Left lung (tissue), 10 donors: ENCODE data around the gene GHRL. TPM values are rescaled to one million over a fixed set of nuclear protein-coding genes. Genes with fewer than 3 reads are reported as not detected.
"Not testable (repeated sequence)": the region's sequence is repeated elsewhere in the genome, so short reads cannot be mapped to it uniquely, and the experiment has no call there.

ENCODE experiments used
- ATAC-seq: fragments of 200-7000 bp; cut with Tn5 transposase; one replicate; pipeline ENCODE4 v1.9.1; 2020; ENCODE audit warnings: moderate library complexity
- DNase-seq, 4 donors: peaks; one replicate each; pipeline ENCODE4 v3.0.0-alpha.2; 2013 to 2020
- H3K27ac ChIP-seq, 2 donors: fragments of 200-600 bp; sonication (generic) in 1 of 2; one replicate each; pipeline versions ENCODE4 v1.5.0 to v1.8.0; 2020 to 2021
- H3K27me3 ChIP-seq, 2 donors: fragments of 200-600 bp; sonication (generic) in 1 of 2; one replicate each; pipeline versions ENCODE4 v1.5.0 to v1.8.0; 2020 to 2021
- H3K36me3 ChIP-seq, 2 donors: fragments of 200-600 bp; sonication (generic) in 1 of 2; one replicate each; pipeline versions ENCODE4 v1.5.0 to v1.8.0; 2020 to 2021
- H3K4me1 ChIP-seq, 2 donors: fragments of 200-600 bp; one replicate each; pipeline ENCODE4 v1.8.0; 2021
- H3K4me3 ChIP-seq, 2 donors: fragments of 200-600 bp; sonication (generic) in 1 of 2; one replicate each; pipeline versions ENCODE4 v1.5.0 to v1.8.0; 2020 to 2021; ENCODE audit warnings: mild to moderate bottlenecking in 1 of 2
- H3K9me3 ChIP-seq, 2 donors: fragments of 200-600 bp; sonication (generic) in 1 of 2; one replicate each; pipeline versions ENCODE4 v1.5.0 to v1.8.0; 2020 to 2021
- CTCF ChIP-seq, 2 donors: fragments of 200-600 bp; sonication (generic) in 1 of 2; IDR thresholded peaks; one replicate each; pipeline versions ENCODE4 v1.5.0 to v1.8.0; 2021; ENCODE audit warnings: antibody characterized with exemption in 2 of 2
- intact Hi-C, 2 donors: fragments of 100-400 bp; cut with DNase I; formaldehyde crosslinking; loops; one replicate each; pipeline versions ENCODE4 v1.11.2 to v1.14.2; 2022
- polyA plus RNA-seq, 6 donors: library from polyadenylated mRNA; unstranded; fragments of 120-200 nt; gene quantifications; one replicate each; pipeline ENCODE4 v1.2.1, GENCODE V29; 2013; ENCODE audit not compliant: insufficient read length in 6 of 6
- total RNA-seq, 2 donors: library from RNA; stranded (reverse); fragmentation: NEBNext Ultra II Directional; extraction: Animal tissue kit (Norgen Biotek cat#: 25700); gene quantifications; one replicate each; pipeline ENCODE4 v1.2.1, GENCODE V29; 2021
- donor health status: DM: no; HTN: yes; CAD: no.
- donor health status: DM: no; HTN: no; CAD: no.

The GHRL gene
- total and polyA plus RNA-seq, 8 donors = 0.17 to 195 (median 114) TPM

- peaks cover 0 to 26% of the 10 kb centered on the region in 2 donors for H3K4me1 ChIP-seq
- H3K27ac ChIP-seq = no peak overlapping the region
- peak; percentile 21 for ATAC-seq
- H3K27me3 ChIP-seq = no peaks in the 10 kb centered on the region
- H3K9me3 ChIP-seq = no peaks in the 10 kb centered on the region
- intact Hi-C loops = no loop called here
- H3K4me3 ChIP-seq = no peak overlapping the region
- TF ChIP-seq CTCF (IDR thresholded peaks at IDR 0.05) = no peak
- no peak for DNase-seq
- H3K36me3 ChIP-seq = peaks cover 0 to 78% of the 10 kb centered on the region in 2 donors
Observed at GRCh38 chr3:10274601-10275000, 18.1 kb downstream of the GHRL start.

GRCh38 chr3:10273702-10274305 lies 18.9 kb downstream of the GHRL start:
- intact Hi-C loops = no loop called here
- Histone ChIP-seq H3K9me3 (no peaks in the 10 kb centered on the region), H3K27me3 (no peaks in the 10 kb centered on the region), H3K36me3 (peaks cover 0 to 78% of the 10 kb centered on the region in 2 donors), H3K4me3 (no peak overlapping the region), H3K4me1 (peaks cover 0 to 26% of the 10 kb centered on the region in 2 donors), H3K27ac (peak overlapping the region in 1 of 2 donors; percentile 9)
- ATAC-seq (no peak), DNase-seq (no peak)
- TF ChIP-seq CTCF (IDR thresholded peaks at IDR 0.05) = no peak

- intact Hi-C loops = no loop called here
- Histone ChIP-seq H3K36me3 (peaks cover 0 to 75% of the 10 kb centered on the region in 2 donors), H3K4me3 (no peak overlapping the region), H3K4me1 (peaks cover 0 to 29% of the 10 kb centered on the region in 2 donors), H3K27me3 (no peaks in the 10 kb centered on the region), H3K9me3 (no peaks in the 10 kb centered on the region), H3K27ac (peak overlapping the region in 1 of 2 donors; percentile 9)
- DNase-seq (no peak), ATAC-seq (no peak)
- no peak for TF ChIP-seq CTCF (IDR thresholded peaks at IDR 0.05)
Observed at GRCh38 chr3:10272977-10273376, 19.8 kb downstream of the GHRL start.

GRCh38 chr3:10272476-10272875 lies 20.3 kb downstream of the GHRL start:
- H3K27ac ChIP-seq, H3K9me3 ChIP-seq, intact Hi-C loops, H3K4me3 ChIP-seq, DNase-seq, H3K27me3 ChIP-seq, ATAC-seq: not testable (repeated sequence)
- peaks cover 0 to 34% of the 10 kb centered on the region in 2 donors for H3K4me1 ChIP-seq
- peaks cover 0 to 72% of the 10 kb centered on the region in 2 donors for H3K36me3 ChIP-seq

GRCh38 chr3:10269443-10269842 lies 23.3 kb downstream of the GHRL start:
- H3K9me3 ChIP-seq = no peaks in the 10 kb centered on the region
- intact Hi-C loops = no loop called here
- no peaks in the 10 kb centered on the region for H3K27me3 ChIP-seq
- no peak overlapping the region for H3K4me3 ChIP-seq
- H3K36me3 ChIP-seq = peaks cover 0 to 61% of the 10 kb centered on the region in 2 donors
- H3K4me1 ChIP-seq = peaks cover 0 to 31% of the 10 kb centered on the region in 2 donors
- no peak for TF ChIP-seq CTCF (IDR thresholded peaks at IDR 0.05)
- no peak overlapping the region for H3K27ac ChIP-seq
- ATAC-seq (no peak), DNase-seq (no peak)

- ATAC-seq = no peak
Observed at GRCh38 chr3:10268930-10269329, 23.8 kb downstream of the GHRL start.

More at GRCh38 chr3:10268930-10269329, 23.8 kb downstream of the GHRL start:
- H3K4me1 ChIP-seq = peaks cover 0 to 31% of the 10 kb centered on the region in 2 donors
- TF ChIP-seq CTCF (IDR thresholded peaks at IDR 0.05) = no peak
- no peak overlapping the region for H3K4me3 ChIP-seq
- H3K27me3 ChIP-seq = no peaks in the 10 kb centered on the region
- peaks cover 0 to 64% of the 10 kb centered on the region in 2 donors for H3K36me3 ChIP-seq
- no peaks in the 10 kb centered on the region for H3K9me3 ChIP-seq
- DNase-seq = no peak
- intact Hi-C loops = no loop called here
- no peak overlapping the region for H3K27ac ChIP-seq
